ENCODE data around the gene LPCAT2. TPM values are rescaled to one million over a fixed set of nuclear protein-coding genes. Genes with fewer than 3 reads are reported as not detected.
A peak's percentile ranks its signal among the peaks of the same experiment; 100 is the strongest.

The LPCAT2 gene
- total RNA-seq, 1 donor from 2014 or later = 74.4 TPM

GRCh38 chr16:55471448-55472097, 37.3 kb upstream of the LPCAT2 start:
- peak overlapping the region; percentile 70 for H3K4me2 ChIP-seq (ENCODE audit: low read length)
- no peaks in the 10 kb centered on the region for H3K79me2 ChIP-seq (ENCODE audit: insufficient read depth, low read length)
- Mint-ChIP-seq H3K4me1 (ENCODE audit: low read depth, unreplicated experiment) (peaks cover 16% of the 10 kb centered on the region), H3K4me3 (ENCODE audit: unreplicated experiment) (no peak overlapping the region), H3K27me3 (ENCODE audit: low read depth, unreplicated experiment) (peaks cover 12% of the 10 kb centered on the region), H3K9me3 (ENCODE audit: unreplicated experiment) (peaks cover 4% of the 10 kb centered on the region), H3K27ac (ENCODE audit: unreplicated experiment) (peak overlapping the region; percentile 73), H3K36me3 (ENCODE audit: low read depth, unreplicated experiment) (no peaks in the 10 kb centered on the region)
- DNase-seq (ENCODE audit: low read depth) (peak; percentile 90), FAIRE-seq (peak; percentile 99)
- no peak overlapping the region for H3K4me3 ChIP-seq (ENCODE audit: insufficient read depth, low read depth, low read length)
- no peaks in the 10 kb centered on the region for H3K9me3 ChIP-seq (ENCODE audit: insufficient read depth, low read depth, low read length)
- no peaks in the 10 kb centered on the region for H3K36me3 ChIP-seq (ENCODE audit: insufficient read depth, low read length)
- no peak for TF ChIP-seq CTCF (IDR thresholded peaks at IDR 0.05; ENCODE audit: insufficient read depth, low read depth, low read length)
- TF ChIP-seq EZH2 (IDR thresholded peaks at IDR 0.05; ENCODE audit: insufficient read depth, low read length) = no peak
- H3K4me1 ChIP-seq (ENCODE audit: insufficient read depth, low read length) = peaks cover 22% of the 10 kb centered on the region
- H2AFZ ChIP-seq (ENCODE audit: low read depth, low read length) = no peak overlapping the region
- H3K27me3 ChIP-seq (ENCODE audit: insufficient read depth, low read length) = no peaks in the 10 kb centered on the region
- no peaks in the 10 kb centered on the region for H4K20me1 ChIP-seq (ENCODE audit: insufficient read depth, low read length)
- peak overlapping the region; percentile 76 for H3K27ac ChIP-seq (ENCODE audit: low read depth, low read length)
- H3K9ac ChIP-seq (ENCODE audit: low read length) = peak overlapping the region; percentile 28

GRCh38 chr16:55473587-55473986, 35.3 kb upstream of the LPCAT2 start:
- no peaks in the 10 kb centered on the region for H4K20me1 ChIP-seq (ENCODE audit: insufficient read depth, low read length)
- DNase-seq (ENCODE audit: low read depth) (no peak), FAIRE-seq (no peak)
- no peak overlapping the region for H3K27ac ChIP-seq (ENCODE audit: low read depth, low read length)
- no peak overlapping the region for H3K9ac ChIP-seq (ENCODE audit: low read length)
- H3K4me3 Mint-ChIP-seq (ENCODE audit: unreplicated experiment) = no peak overlapping the region
- no peaks in the 10 kb centered on the region for H3K27me3 ChIP-seq (ENCODE audit: insufficient read depth, low read length)
- no peaks in the 10 kb centered on the region for H3K9me3 ChIP-seq (ENCODE audit: insufficient read depth, low read depth, low read length)
- H2AFZ ChIP-seq (ENCODE audit: low read depth, low read length) = no peak overlapping the region
- H3K4me2 ChIP-seq (ENCODE audit: low read length) = no peak overlapping the region
- no peak overlapping the region for H3K4me3 ChIP-seq (ENCODE audit: insufficient read depth, low read depth, low read length)
- H3K79me2 ChIP-seq (ENCODE audit: insufficient read depth, low read length) = no peaks in the 10 kb centered on the region
- peaks cover 11% of the 10 kb centered on the region for H3K27me3 Mint-ChIP-seq (ENCODE audit: low read depth, unreplicated experiment)
- TF ChIP-seq EZH2 (IDR thresholded peaks at IDR 0.05; ENCODE audit: insufficient read depth, low read length) = no peak
- TF ChIP-seq CTCF (IDR thresholded peaks at IDR 0.05; ENCODE audit: insufficient read depth, low read depth, low read length) = no peak
- H3K4me1 ChIP-seq (ENCODE audit: insufficient read depth, low read length) = peaks cover 22% of the 10 kb centered on the region
- peaks cover 1% of the 10 kb centered on the region for H3K9me3 Mint-ChIP-seq (ENCODE audit: unreplicated experiment)
- no peak overlapping the region for H3K27ac Mint-ChIP-seq (ENCODE audit: unreplicated experiment)
- H3K36me3 ChIP-seq (ENCODE audit: insufficient read depth, low read length) = no peaks in the 10 kb centered on the region
- H3K36me3 Mint-ChIP-seq (ENCODE audit: low read depth, unreplicated experiment) = no peaks in the 10 kb centered on the region
- H3K4me1 Mint-ChIP-seq (ENCODE audit: low read depth, unreplicated experiment) = peaks cover 20% of the 10 kb centered on the region

- no peaks in the 10 kb centered on the region for H3K36me3 Mint-ChIP-seq (ENCODE audit: low read depth, unreplicated experiment)
- TF ChIP-seq EZH2 (IDR thresholded peaks at IDR 0.05; ENCODE audit: insufficient read depth, low read length) (no peak), CTCF (IDR thresholded peaks at IDR 0.05; ENCODE audit: insufficient read depth, low read depth, low read length) (no peak)
- Histone ChIP-seq H3K4me3 (ENCODE audit: insufficient read depth, low read depth, low read length) (no peak overlapping the region), H3K79me2 (ENCODE audit: insufficient read depth, low read length) (peaks cover 5% of the 10 kb centered on the region), H3K4me1 (ENCODE audit: insufficient read depth, low read length) (peaks cover 22% of the 10 kb centered on the region), H3K9ac (ENCODE audit: low read length) (no peak overlapping the region), H3K4me2 (ENCODE audit: low read length) (no peak overlapping the region), H2AFZ (ENCODE audit: low read depth, low read length) (no peak overlapping the region), H3K27ac (ENCODE audit: low read depth, low read length) (no peak overlapping the region), H3K27me3 (ENCODE audit: insufficient read depth, low read length) (no peaks in the 10 kb centered on the region), H4K20me1 (ENCODE audit: insufficient read depth, low read length) (no peaks in the 10 kb centered on the region), H3K36me3 (ENCODE audit: insufficient read depth, low read length) (no peaks in the 10 kb centered on the region), H3K9me3 (ENCODE audit: insufficient read depth, low read depth, low read length) (no peaks in the 10 kb centered on the region)
- no peak for FAIRE-seq
- no peak overlapping the region for H3K27ac Mint-ChIP-seq (ENCODE audit: unreplicated experiment)
- no peak overlapping the region for H3K4me3 Mint-ChIP-seq (ENCODE audit: unreplicated experiment)
- H3K9me3 Mint-ChIP-seq (ENCODE audit: unreplicated experiment) = peaks cover 2% of the 10 kb centered on the region
- peaks cover 11% of the 10 kb centered on the region for H3K27me3 Mint-ChIP-seq (ENCODE audit: low read depth, unreplicated experiment)
- H3K4me1 Mint-ChIP-seq (ENCODE audit: low read depth, unreplicated experiment) = peaks cover 22% of the 10 kb centered on the region
- DNase-seq (ENCODE audit: low read depth) = no peak
Measured at GRCh38 chr16:55474821-55475220, 34.1 kb upstream of the LPCAT2 start.
